Hepatocyte (in vitro differentiated cells): ENCODE results near the gene DNLZ.

ENCODE experiments used
- CTCF ChIP-seq: fragments of 200-600 bp; sonication (generic); IDR thresholded peaks from 2 replicates; pipeline ENCODE4 v1.5.1; 2016; ENCODE audit warnings: antibody characterized with exemption, mild to moderate bottlenecking; ENCODE audit not compliant: poor library complexity
- EZH2phosphoT487 ChIP-seq: fragments of 200-600 bp; sonication (generic); IDR thresholded peaks from one replicate; pipeline ENCODE4 v1.6.1; 2018; ENCODE audit warnings: antibody characterized with exemption, mild to moderate bottlenecking, low read depth, moderate library complexity; ENCODE audit not compliant: unreplicated experiment, severe bottlenecking

GRCh38 chr9:136397643-136398042 lies 34.1 kb upstream of the DNLZ start:
- TF ChIP-seq CTCF: no peak
- no peak for TF ChIP-seq EZH2phosphoT487
